Spleen (tissue), 3 donors: ENCODE results near the gene DUSP2.

Experiments
- POLR2A ChIP-seq, 3 donors: fragments of 450-650 bp; IDR thresholded peaks; one replicate each; pipeline ENCODE4 v1.5.1; 2017; ENCODE audit warnings: antibody characterized with exemption in 3 of 3, mild to moderate bottlenecking in 1 of 3
- POLR2AphosphoS5 ChIP-seq, 3 donors: sonication (generic); formaldehyde crosslinking; IDR thresholded peaks; one replicate each; pipeline ENCODE4 v1.5.1; 2017; ENCODE audit warnings: antibody characterized with exemption in 3 of 3

GRCh38 chr2:96150791-96151594 is 5.8 kb upstream of the DUSP2 start:
- TF ChIP-seq POLR2AphosphoS5 (IDR thresholded peaks at IDR 0.05) (no peak), POLR2A (IDR thresholded peaks at IDR 0.05) (no peak)
